HG02981 (cell line): Measurements from ENCODE around the gene COL4A1.
"Not testable (repeated sequence)": the region's sequence is repeated elsewhere in the genome, so short reads cannot be mapped to it uniquely, and the experiment has no call there.

Experiments
- ATAC-seq: cut with Tn5 transposase; IDR thresholded peaks from one replicate; pipeline ENCODE4 v1.9.1; 2021; ENCODE audit warnings: mild to moderate bottlenecking, moderate library complexity; ENCODE audit not compliant: unreplicated experiment

COL4A1 gene

DNA sequence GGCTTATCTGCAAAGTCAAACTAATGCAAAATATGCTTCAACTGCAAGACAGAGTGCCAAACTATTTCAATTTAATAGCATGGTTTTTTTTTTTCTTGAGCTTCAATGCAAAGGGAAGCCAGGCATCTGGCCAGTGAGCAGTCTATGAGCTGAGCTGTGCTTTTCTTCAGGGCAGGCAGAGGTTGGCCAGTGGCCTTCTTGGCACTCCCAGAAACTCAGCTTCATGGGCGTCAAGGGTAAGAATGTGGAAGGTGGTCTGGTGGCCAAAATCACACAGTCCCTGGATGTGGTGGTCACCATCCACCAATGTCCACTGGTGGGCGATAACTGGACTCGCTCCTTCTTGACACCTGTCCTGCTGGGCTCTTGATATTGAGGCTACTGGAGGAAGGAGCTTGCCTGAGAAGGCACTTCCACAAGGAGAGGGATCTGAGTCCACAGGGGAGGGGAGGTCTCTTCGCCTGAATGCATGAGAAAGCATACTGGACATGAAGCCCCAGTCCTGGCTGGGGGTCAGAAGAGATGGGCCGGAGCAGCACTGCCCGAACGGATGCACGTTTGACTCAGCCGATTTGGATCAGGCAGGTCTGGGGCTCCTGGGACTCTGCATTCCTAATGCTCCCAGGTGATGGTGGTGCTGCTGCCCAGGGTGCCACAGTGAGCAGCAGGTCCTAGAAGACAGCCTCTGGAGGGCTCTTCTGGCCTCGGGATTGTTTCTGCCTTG is 17.2 kb upstream of the COL4A1 start:
- ATAC-seq, result no peak

GRCh38 chr13:110323172-110323891 is 16.4 kb upstream of the COL4A1 start:
- no peak for ATAC-seq

GRCh38 chr13:110322828-110323171 is 15.8 kb upstream of the COL4A1 start:
- no peak for ATAC-seq

- no peak for ATAC-seq
Measured at GRCh38 chr13:110322126-110322827, 15.3 kb upstream of the COL4A1 start.

- not testable (repeated sequence) for ATAC-seq
Measured at GRCh38 chr13:110321573-110321972, 14.6 kb upstream of the COL4A1 start.

DNA sequence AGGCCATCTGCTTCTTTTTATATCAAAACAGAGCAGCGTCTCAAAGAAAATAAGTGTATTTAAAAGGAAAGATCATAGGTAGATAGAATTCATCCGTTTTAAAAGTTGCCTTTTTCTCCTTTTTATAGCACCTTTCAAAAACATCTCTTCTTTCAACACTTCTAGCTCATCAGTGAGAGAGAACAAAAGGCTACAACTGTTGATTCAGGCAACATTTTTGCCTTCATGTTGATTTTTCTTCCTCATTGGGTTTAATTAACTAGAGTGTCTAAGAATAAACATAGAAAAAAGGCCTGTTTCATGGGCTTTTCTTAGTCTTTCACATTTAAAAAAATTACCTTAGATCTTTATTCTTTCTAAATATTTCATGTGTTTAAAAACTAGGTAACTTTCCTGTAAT is 13.7 kb upstream of the COL4A1 start:
- ATAC-seq, result no peak

DNA sequence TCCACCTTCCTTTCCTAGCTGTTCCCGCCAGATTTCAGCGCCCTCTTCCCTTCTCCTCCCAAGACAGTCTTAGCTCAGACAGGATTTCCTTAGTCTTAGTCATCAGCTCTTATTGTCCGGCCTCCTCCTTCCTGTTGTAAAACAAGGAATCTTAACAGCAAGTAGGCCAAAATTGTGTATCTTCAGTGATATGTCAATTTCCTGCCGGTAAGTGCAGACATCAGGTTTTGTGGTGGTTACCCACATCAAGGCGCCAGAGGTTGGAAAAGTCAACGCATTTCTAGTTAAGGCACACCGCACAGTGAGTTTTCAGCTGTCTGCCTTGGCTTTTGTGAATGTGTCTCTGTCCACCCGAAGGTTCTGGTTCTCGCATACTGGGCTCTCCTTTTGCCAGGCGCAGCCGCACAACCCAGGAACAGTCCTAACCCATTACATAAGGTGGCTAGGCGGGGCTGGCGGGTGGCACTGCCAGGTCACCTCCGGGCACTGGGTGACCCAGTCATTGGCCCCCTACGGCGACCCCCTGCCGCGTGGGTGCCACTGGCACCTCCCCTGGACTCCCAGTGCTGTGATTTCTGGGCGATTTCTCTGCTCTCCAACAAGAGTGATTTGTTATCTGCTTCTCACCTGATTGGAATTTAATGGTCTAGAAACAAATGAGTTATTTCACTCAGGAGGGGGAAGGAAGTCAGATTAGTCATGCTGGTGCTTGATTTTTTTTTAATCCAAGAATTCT is 13.0 kb upstream of the COL4A1 start:
- no peak for ATAC-seq

GRCh38 chr13:110319397-110319773 is 12.4 kb upstream of the COL4A1 start:
- ATAC-seq, result no peak

DNA sequence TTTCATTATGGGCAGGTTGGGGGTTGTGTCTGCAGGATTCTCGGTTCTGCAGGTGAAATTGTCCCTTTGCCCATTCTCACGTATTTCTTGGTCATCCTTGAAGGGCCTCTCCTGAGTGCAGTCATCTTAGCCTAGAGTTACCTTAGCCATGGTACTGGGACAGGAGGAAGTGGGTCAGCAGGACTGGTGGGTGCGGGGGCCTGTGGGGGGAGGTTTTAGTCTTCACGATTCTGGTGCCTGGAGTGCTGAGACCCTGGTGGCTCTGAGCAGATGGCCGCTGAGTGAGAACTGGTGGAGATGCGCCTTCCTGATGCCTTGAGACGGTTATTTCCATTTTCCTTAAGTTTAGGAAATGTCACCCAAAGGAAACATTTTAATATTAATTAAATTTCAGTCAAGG is 12.0 kb upstream of the COL4A1 start:
- ATAC-seq, result no peak

DNA sequence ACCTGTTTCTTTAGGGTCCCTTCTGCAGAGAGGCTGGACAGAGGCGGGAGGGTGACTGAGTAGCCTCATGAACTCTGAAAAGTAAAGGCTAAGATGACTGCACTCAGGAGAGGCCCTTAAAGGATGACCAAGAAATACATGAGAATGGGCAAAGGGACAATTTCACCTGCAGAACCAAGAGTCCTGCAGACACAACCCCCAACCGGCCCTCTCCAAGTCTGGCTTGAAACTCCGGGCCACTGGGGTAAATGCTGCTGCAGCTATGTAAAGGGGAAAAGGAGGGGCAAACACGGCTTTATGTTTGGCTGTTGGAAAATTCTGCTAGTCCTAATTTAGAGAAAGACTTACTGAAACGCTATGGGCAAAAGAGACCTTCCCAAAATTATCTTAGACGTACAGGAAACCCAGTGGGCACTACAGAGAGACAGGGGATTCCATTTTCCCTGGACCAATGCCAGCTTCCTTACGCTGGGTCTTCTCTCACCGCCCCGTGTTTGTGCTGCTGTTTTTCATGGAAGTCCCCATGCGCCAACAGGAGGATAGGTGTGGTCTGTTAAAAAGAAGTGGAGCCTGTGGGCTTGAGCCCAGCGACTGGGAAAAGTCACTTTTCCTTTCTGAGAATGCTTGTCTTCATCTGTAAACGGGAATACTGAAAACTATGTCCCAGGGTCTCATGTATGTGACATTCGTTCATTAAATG is 10.7 kb upstream of the COL4A1 start:
- ATAC-seq, result no peak

GRCh38 chr13:110317093-110317492 is 10.1 kb upstream of the COL4A1 start:
- ATAC-seq, result no peak

DNA sequence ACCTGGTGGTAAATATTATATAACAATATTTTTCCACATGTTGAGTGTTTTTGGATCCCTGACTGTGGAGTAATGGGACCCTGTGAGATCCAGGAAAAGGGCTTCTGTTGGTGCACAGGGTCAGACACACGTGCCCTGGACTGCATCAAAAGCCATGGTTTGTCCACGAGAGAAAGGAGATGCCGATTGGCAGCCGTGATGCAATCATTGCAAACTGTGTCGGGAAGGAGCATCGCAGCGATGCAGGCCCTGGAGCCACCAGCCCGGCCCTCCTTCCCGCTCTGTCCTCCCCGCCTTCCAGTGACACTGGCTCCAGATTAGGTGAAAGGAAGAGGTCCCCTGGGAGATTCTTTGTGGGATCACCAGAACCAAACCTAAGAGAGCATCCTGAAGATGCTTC is 9.2 kb upstream of the COL4A1 start:
- no peak for ATAC-seq

DNA sequence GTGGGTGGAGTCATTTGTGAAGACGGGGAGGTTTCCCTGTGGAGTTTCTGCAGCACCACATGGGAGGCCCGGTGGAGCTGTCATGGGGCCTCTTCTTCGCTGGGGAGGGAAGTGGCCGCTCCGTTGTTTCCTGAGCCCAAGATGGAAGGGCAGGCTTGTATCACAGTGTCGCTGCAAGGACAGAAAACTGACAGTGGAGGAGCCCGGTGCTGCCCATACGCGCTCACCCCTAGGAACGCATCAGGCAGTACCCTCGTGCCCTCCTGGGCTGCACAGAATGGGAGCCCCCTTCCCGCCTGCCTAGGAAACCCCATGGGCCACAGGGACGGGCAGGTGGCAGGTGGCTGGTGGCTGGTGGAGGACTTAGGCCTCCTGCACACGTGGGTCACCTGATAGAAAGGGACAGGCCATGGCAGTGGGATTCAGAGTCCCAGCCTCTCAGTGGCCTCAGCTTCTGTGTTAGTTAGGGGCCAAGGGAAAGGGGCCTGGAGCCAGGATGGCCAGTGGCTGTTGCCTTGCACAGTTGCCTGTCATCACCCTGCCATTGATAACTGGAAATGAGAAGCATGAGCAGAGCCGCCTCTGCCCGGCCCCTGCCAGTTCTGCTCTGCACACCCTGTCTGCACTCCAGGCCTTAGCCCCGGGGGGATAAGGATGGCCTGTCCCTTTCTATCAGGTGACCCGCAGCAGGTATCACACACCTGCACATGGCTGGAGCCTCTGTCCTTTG is 7.7 kb upstream of the COL4A1 start:
- no peak for ATAC-seq

DNA sequence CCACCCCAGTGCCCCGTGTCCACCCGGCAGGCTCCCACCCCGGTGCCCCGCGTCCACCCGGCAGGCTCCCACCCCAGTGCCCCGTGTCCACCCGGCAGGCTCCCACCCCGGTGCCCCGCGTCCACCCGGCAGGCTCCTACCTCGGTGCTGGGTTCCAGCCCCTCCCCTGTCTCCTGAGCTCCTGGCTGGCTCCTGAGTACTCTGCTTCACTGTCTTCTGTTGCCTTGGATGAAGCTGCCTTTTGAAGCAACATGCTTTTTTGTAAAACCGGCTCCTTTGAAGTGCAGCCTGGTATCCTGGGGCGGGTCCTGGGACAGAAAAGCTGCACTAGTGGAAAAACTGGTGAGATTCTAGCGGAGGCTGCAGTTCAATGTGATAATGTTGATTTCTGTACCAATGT is 6.8 kb upstream of the COL4A1 start:
- ATAC-seq, result not testable (repeated sequence)

DNA sequence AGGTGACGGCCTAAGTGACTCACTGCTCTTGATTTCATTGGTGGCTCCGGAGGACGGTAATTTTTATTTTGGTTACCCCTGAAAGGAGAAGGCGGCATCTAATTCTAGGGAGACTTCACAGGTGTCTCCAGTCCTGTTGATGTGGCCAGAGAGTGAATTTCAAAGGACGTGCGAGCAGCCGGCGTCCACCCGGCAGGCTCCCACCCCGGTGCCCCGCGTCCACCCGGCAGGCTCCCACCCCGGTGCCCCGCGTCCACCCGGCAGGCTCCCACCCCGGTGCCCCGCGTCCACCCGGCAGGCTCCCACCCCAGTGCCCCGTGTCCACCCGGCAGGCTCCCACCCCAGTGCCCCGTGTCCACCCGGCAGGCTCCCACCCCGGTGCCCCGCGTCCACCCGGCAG is 6.3 kb upstream of the COL4A1 start:
- ATAC-seq, result not testable (repeated sequence)

DNA sequence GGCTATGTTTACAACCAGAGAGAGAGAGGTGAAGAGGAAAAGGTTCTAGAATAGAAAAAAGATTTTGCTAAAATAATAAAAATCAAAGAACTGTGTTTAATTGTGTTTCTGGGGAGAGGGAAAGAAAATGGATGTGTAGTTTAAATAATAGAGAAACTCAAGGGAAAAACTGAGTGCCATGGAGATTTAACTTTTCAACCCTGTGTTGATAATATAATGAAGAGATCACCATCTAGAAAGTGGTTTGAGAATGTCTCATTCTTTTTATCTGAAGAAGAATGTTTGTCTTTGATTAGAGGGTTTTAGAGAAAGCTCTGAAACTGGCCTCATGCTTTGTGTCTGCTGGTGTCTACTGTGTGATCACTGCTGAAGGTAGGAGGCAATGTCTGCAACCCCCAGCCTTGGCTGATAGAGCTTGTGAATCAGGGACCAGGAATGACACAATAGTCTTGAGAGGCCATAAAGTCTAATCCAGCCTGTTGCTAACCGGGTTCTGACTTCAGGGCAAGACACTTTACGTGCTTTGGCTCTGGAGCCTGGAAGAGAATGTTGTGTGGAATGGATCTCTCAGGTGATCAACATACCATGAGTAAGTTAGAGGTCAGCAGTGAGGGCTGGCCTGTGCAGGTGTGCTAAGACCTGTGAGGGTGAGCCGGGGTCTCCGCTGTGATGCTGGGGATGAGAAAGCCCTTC is 5.5 kb upstream of the COL4A1 start:
- no peak for ATAC-seq

DNA sequence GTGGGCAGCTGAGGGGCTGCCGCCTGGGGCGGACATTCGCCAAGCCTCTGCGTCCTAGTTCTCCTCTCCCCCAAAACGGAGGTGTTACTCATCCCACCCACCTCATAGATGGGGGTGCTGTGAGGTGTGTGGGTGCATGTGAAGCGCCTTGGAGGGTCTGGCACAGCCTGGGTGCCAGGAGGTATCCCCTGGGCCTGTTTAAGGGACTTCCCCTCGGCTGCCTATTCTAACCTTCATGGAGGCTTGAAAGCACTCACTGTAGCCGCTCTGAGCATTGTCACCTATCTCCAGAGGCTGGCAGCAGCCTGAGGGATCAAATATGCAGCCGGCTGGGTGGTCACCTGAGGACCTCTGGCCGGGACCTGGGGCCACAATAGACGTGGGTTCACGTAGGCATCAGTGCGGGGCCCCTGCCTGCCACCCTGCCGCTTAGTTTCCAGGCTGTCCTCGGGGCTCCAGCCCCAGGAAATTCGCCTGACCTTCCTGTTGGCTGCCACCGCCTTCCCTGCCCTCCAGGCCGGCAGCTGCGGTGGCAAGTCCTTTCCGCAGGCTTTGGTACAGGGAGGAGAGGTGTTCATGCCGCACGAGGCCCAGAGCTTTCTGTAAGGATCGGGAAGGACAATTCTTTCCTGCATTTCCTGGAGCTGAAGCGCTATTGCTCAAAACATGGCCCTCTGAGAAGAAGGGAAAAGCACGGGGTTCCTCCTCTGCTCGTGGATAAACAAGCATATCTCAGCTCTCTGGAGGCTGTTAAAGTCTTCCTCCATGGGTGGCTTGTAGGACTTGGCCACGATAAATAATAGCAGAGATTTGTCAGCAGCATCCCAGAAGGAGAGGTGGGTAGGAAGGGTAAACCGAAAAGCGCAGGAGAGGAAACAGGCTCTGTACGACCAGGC is 4.7 kb upstream of the COL4A1 start:
- no peak for ATAC-seq
